Right ventricle myocardium inferior (tissue), 1 donor: ENCODE data around the gene DHX32. TPM values are rescaled to one million over a fixed set of nuclear protein-coding genes. Genes with fewer than 3 reads are reported as not detected.

Experiments
- ATAC-seq: fragments of 200-7000 bp; cut with Tn5 transposase; one replicate; pipeline ENCODE4 v1.9.1; 2020; ENCODE audit warnings: mild to moderate bottlenecking, moderate library complexity
- DNase-seq: peaks from one replicate; pipeline ENCODE4 v3.0.0; 2021; ENCODE audit errors: missing footprints
- intact Hi-C: fragments of 100-400 bp; cut with DNase I; formaldehyde crosslinking; loops from one replicate; pipeline ENCODE4 v1.11.0; 2022
- total RNA-seq: library from RNA; stranded (reverse); fragmentation: NEBNext Ultra II Directional; extraction: Animal tissue kit (Norgen Biotek cat#: 25700); gene quantifications from one replicate; pipeline ENCODE4 v1.2.1, GENCODE V29; 2021
- donor health status: DM: no; HTN: yes; CAD: no; lungs with severe emphysema.

DHX32 gene
- total RNA-seq, 1 donor from 2014 or later, result 42.3 TPM

DNA sequence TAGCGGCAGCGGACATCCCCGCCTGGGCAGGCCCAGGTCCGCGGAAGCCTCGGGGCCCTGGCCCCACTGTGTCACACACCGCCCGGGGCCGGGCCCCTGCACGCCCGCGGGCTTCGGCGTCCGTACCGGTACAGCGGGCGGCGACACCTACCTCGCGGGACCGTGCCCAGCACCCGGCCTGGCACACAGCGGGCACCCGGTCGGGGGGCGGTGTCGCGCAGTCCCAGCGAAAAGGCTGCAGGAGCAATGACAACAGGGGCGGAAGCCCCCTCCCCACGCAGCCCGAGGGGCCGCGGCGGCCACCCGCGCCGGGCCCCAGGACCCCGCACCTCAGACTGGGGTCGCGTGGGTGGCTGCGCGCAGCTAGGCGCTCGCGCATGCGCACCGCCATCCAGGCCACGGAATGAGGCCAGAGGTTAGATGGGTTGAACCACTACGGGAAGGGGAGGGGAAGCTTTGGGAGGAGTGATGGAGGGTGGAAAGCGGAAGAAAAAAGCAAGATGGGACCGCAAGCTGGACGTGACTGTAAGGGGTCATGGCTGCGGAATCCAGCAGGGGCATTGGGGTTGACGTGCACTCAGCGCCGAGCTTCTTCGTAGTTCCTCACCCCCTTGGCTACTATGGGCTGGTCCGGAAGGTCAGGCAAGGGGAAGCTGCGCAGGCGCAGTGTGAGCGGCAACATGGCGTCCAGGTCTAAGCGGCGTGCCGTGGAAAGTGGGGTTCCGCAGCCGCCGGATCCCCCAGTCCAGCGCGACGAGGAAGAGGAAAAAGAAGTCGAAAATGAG is 58.0 kb downstream of the DHX32 start, which contains the start of the genes BCCIP and UROS:
TSS of gene BCCIP (plus strand) at position 669 of the 785 bp plus-strand sequence. CDS start at position 681, 12 bp downstream.
TSS of gene UROS (minus strand) at position 381 of the 785 bp plus-strand sequence. CDS start 6,759 bp downstream, outside the sequence.
- ATAC-seq (peak; percentile 94), DNase-seq (peak; percentile 97)
- intact Hi-C loops, result loop anchor here (5.0 kb wide), 1 partner anchor 106 kb away; the partner anchor contains the start of gene EDRF1

DNA sequence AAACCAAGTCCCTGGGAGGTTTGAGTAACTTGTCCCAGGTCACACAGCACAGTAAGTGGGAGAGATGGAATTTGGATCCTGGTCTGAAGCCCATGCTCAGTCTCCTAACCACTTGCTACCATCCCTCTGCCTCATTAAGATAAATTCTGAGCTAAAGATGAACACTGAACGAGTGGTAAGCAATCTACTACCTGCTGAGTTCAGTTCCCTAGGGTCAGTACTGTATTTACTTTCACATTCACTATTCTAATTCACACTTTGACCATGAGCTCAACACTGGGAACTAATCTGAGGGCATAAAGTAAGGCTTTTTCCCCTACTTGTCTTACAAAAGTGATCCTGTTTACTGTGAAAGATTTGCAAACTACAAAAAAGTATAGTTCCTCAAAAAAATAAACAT is 60.4 kb downstream of the DHX32 start:
- ATAC-seq (no peak), DNase-seq (no peak)
- intact Hi-C loops, result loop anchor here (5.0 kb wide), 1 partner anchor 103 kb away; the partner anchor contains the start of gene EDRF1

DNA sequence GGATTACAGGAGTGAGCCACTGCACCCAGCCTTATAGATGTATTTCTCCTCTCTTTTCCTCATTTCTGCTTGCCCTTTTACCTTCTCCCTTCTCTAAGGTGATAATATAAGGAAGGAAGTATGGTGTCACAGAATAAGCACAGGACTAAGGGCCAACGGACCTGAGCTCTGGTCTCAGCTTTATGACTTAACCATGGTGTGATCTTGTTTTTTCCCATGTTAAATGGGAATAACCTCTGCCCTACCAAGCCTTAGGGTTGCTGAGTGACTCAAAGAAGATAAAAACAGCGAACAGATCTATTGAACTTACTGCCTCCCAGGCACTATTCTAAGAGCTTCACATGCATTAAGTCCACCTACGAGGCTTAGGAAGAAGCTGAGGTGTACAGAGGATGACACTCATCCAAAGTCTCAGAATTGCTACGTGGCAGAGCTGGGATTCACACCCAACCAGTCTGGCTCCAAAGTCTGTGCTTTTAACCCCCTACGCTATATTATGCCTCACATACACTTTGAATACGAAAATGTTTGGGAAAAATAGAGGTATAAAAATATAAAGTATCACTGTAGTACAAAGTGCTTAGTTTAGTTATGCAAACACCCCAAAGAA is 63.6 kb downstream of the DHX32 start:
- intact Hi-C loops, result no loop called here
- ATAC-seq (no peak), DNase-seq (no peak)

DNA sequence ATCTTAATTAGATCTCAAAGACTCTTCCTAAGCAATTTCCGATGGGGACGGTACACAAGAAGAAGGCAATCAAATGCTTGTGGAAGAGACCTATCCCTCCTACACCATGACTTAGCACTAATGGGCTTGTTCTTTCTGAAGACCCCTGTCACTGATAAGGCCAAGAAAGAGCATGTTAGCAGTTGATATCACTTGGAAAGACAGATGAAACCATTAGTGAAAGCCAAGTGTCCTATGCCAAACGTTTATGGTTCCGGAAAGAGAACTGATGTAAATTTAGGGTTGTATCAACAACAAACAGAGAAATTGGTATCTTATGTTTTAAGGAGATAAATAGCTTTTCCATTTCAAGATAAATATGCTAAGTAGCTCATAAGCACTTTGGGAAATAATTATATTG is 64.5 kb downstream of the DHX32 start:
- no peak for DNase-seq
- intact Hi-C loops, result no loop called here
- no peak for ATAC-seq

DNA sequence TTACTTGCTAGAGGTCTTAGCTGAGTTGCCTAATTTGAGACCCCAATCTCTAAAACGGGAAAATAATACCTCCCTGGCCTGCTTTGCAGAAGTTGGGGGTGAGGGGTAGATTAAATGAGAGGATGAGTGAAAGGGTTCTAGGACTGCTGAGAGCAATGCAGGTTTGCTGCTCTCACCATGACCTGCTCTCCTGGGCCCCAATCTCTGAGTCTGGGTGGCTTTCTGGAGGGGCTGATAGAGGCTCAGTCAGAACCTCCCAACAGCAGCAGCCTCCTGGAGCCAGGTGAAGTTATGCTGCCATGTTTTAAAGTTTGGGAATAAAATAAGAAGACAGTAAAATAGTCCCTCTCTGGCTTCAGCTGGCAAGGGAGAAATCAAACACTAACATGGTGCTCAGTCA is 65.3 kb downstream of the DHX32 start:
- intact Hi-C loops, result no loop called here
- no peak for DNase-seq
- ATAC-seq, result no peak

DNA sequence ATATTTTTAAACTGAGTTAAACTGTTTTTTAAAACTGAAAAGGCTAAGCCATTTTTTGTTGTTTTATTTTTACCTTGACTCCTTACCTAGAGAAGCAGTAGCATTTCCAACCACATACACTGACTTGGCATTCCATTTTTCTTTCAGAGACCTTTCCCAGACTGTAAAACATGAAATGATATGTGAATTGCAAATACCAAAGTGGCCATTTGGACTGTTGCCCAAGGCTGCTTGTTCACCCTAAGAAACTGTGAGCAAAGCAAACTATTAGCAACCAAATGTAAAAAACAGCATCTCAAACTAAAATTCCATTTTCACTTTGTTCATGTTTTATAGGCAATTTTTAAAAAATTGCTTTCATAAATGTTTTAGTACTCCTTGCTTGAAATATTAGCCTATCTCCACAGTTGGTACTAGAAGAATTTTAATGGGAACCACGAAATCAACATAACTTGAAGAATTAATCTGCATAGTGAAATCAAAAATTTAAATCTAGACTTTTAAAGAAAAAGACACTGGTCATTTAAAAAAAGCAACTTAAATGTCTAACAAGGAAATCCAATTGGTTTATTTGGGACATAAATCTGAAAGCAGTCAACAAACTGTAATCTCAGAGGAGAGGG is 68.9 kb downstream of the DHX32 start:
- intact Hi-C loops, result no loop called here
- ATAC-seq (no peak), DNase-seq (no peak)

DNA sequence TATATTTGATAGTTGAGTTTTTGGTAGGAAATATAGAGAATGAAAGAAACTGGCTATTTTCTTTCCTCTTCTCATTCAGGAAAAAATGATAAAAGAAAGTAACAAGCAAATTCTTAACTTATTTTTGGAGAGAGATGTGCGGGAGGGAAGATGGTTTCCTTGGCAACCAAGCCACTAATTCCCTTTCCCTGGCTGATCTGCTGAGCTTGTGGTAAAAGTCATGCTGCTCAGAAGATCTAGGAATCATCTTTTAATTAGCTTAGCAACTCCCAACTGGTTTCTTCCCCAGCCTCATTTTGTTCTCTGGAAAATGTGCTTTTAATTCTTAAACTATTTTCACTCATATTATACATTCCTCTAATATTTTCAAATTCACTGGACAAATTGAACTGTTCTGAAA is 69.8 kb downstream of the DHX32 start:
- no peak for DNase-seq
- ATAC-seq, result no peak
- intact Hi-C loops, result no loop called here

DNA sequence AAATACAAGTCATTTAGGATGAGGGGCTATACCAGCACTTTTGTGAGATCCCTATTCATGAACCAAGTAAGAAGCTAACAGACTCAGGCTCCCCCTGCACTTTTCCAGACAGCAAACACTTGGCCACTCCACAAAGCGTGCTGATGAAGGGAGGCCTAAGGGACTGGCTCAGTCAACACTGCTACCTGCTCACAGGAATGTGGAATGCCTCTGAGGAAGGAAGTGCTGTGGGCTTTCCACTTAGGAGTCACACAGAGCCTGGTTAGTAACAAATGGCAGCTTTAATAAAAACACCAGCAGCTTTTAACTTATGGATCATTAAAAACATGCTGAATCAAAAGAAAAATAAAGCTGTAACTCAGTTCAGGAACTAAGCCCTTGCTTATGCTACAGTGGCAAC is 73.0 kb downstream of the DHX32 start:
- intact Hi-C loops, result no loop called here
- ATAC-seq, result no peak
- no peak for DNase-seq

DNA sequence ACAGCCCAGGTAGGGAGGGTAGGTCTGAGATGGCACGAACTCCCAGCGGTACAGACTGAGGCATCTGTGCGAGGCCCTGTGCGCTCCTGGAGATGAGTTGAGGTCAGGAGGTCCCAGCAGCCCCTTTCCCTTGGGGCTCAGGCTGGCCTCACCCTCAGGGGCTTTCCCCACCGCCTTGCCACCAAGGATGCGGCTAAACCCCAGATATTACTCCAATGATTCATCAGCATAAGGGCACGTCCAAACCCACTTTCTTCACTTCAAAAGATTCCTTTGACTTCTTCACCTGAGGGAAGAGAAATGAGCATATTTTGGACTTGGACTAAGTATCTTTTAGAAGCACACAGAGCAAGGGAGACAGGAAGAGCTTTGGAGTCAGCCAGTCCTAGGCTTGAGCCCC is 78.4 kb downstream of the DHX32 start:
- ATAC-seq (no peak), DNase-seq (no peak)
- intact Hi-C loops, result no loop called here

DNA sequence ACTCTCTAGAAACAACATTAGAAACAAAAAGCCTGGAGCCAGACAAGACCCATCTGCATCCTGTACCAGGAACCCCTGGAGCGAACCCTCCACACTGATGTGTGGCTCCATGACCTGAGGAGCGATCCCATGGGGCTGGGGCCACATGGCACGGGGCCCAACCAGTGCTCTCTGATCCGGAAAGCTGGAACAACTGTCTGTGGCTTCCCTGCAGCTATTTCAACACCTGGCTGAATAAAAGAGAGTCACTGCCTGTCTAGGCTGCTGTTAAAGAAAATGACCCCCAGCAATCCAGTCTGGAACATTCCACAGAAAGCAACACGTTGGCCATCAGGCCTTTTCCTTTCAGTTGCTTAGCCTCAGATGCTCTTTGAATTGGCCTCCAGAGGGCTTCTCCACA is 79.0 kb downstream of the DHX32 start:
- ATAC-seq (no peak), DNase-seq (no peak)
- intact Hi-C loops, result no loop called here

DNA sequence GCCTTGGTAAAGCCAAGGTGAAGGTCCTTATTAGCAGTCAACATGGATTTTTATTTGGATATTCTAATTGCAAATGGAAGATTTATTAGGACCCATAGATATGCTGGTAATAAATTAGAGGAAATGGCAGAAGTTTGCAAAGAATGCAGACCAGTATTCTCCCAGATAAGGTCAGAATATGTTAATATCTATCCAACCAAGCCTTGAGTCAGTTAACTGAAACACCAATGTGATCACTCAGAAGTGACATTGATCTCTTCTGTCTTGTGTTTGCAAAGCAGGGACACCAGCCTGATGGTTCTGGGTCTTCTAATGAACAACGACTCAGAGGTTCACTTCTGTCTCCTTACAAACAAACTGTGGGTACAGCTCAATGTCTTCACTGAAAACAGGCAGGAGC is 79.5 kb downstream of the DHX32 start:
- no peak for DNase-seq
- ATAC-seq, result no peak
- intact Hi-C loops, result no loop called here

DNA sequence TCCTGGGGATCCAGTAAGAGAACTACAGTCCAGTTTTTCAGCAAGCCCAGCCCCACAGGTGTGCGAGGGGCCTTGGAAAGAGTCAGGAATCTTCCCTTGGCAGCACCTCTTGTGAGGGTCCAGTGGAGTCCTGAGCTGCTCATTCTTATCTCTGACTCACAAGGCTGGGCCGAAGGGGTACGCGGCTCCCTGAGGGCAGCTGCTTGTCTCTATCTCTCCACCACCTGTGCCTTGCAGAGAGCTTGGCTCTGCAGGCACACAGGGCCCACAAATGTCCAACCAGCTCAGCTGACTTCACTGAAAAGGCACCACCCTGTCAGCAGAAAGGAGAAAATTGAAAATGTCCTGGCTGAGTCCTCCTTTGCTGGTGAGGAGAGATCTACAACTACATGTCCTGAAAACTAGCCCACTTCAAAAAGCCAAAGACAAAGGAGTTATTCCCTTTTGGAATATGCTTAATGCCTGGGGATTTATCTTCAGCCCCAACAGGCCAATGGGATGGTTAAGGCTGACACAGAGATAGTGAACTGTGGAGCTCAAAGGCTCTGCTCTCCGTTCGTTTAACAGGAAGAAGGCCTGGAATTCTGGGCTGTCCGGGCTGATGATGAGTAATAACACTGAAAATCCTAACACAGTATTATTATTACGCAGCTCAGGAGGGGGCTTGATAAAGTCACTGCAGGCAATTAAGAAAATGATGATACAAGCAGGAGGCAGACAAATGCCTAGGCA is 81.5 kb downstream of the DHX32 start:
- intact Hi-C loops, result no loop called here
- ATAC-seq, result no peak
- DNase-seq, result no peak

DNA sequence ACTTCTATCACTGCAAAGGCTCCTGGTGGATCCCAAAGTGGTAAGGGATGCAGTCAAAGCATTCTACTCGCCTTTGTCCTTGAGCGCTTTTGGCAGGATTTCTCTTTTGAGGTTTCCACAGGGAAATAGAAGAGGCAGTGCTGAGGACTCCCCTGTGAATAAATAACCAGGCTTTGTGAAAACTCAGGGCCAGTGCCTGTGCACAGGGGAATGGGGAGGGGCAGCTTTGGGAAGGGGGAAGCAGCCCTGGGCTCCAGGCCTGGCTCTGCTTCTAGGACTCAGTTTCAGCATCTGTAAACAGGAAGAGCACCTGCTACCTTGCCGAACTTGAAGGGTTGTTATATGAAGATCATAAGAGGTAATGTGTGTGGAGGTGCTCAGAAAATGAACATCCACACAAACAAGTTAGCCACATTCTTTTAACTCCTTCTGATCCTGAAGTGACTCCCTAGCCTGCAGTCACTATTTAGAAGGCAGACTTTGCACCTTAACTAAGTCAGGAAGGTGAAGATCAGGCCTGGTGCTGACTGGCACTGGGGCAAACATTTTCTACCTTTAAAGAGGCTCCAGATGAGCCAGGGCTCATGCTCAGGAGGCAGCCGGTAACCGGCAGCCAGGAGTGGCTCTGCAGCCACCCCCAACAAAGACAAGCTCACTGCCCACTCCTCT is 83.0 kb downstream of the DHX32 start:
- intact Hi-C loops, result no loop called here
- DNase-seq, result no peak
- ATAC-seq, result no peak

DNA sequence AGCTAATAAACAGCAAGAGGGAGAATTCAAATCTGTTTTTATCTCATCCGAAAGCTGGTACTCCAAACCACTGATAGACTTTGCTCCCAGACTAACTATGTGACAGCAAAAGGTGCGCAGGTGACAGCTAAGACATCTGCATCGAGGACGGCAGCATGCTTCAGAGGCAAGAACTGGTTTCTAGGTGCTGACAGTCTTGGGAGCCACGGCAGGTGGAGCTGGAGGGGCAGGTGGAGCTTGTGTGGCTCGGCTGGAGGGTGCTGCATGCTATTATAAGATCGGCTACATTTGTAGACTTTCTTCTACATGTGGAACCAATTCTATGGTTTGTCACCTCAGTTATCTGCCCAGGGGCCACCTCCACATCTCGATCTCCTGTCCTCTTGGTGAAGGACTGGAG is 83.7 kb downstream of the DHX32 start:
- intact Hi-C loops, result no loop called here
- no peak for ATAC-seq
- DNase-seq, result no peak

DNA sequence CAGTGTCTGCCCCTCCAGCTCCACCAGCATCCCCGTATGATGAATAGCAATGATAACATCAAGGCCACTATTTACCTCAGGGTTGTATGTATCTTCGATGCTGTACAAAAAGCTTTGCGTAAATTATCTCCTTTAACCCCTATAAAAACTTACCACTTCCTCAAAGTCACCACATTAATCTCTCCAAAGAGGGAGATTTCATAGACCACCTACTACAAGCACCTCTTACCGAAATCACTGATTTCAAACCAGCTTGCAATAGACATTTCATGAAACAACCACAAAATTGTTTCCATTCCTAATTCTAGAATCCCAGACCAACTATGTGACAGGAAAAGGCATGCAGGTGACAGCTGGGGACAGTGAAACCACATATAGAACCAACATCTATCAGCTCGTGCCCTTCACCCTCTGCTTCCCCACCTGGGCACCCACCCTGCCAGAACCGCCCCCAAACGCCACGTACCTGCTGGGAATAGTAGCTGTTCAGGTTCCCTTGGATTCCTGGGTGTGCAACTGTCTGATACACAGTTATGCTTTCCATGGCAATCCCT is 85.4 kb downstream of the DHX32 start:
- ATAC-seq (no peak), DNase-seq (no peak)
- intact Hi-C loops, result no loop called here

DNA sequence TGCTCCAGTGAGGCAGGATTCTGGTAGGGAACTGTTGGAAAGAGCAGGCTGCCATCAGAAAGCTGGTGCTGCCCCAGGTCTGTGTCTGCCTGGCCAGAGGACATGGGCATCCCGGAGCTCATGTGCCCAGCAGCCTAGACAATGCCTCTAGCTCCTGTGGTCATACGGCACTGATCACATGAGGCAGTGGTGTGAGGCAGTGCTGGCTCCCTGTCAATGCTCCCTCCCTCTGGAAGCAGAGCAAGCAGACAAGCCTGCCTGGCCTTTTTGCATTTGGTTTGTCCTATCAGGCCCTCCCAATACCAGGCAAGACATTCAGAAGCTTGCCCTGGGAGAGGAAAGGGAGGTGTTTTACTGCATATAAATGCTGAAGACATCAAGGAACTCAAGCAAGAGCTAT is 86.0 kb downstream of the DHX32 start:
- DNase-seq (no peak), ATAC-seq (peak; percentile 72)
- intact Hi-C loops, result no loop called here

DNA sequence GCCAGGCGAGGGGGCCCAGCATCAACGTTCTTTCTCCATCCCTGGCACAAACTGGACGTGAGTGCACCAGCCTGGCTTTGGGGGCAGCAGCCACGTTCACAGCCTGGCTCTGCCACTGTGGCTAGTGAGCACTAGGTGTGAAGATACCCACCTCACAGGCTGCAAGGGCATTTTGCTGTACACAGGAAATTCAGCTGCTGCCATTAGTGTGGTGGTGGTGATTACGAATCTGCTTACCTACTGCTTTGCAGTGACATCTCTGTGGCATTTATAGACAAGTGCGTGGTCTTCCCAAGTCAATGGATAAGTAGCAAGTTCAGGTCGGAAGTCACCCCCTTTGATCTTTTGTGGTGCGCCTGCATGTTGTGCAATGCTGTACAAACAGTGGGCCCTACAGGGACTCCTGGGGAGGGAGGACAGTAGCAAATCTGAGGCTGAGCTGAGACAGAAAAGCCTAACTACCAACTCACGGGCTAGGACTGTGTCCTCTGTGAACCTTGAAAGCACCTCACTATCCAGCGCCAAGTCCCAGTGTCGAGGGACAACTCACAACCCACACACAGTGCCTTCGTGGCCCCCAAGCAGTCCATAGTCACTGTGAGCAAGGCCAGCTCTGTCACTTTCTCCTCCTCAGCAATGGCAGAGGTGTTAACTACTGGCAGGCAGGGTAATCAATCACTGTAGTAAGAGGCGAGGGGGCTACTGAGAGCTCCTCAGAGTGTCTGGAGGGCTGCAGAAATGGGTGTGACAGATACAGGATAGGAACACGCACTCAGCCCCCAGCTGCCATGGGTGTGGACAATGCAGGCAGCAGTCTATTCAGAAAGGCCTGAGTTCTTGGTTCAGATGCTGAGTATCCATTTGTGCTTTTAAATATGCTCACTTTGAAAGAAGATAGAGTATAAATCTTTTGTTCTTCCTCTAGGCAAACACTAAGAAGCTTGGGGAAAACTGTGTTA is 88.5 kb downstream of the DHX32 start:
- no peak for ATAC-seq

More for the DNA sequence above, 88.5 kb downstream of the DHX32 start:
- intact Hi-C loops, result no loop called here
- DNase-seq, result no peak
